HUES48 (cell line): ENCODE results near the gene CXCL11.

ENCODE experiments used
- H3K27ac ChIP-seq: one replicate; pipeline ENCODE4 v1.7.0; 2013; ENCODE audit warnings: low read depth, low read length, inconsistent platforms
- H3K27me3 ChIP-seq: 2 replicates; pipeline ENCODE4 v1.6.1; 2013; ENCODE audit warnings: mild to moderate bottlenecking, low read length; ENCODE audit not compliant: control insufficient read depth, insufficient read depth
- H3K36me3 ChIP-seq: 2 replicates; pipeline ENCODE4 v1.6.1; 2013; ENCODE audit warnings: low read length; ENCODE audit not compliant: control insufficient read depth, insufficient read depth
- H3K4me1 ChIP-seq: 2 replicates; pipeline ENCODE4 v1.6.1; 2013; ENCODE audit warnings: mild to moderate bottlenecking, low read length; ENCODE audit not compliant: control insufficient read depth, insufficient read depth
- H3K4me3 ChIP-seq: 2 replicates; pipeline ENCODE4 v1.5.1; 2013; ENCODE audit warnings: mild to moderate bottlenecking, low read depth, low read length
- H3K9ac ChIP-seq: 2 replicates; pipeline ENCODE4 v1.6.1; 2013; ENCODE audit warnings: mild to moderate bottlenecking, low read depth, low read length, moderate library complexity
- H3K9me3 ChIP-seq: 2 replicates; pipeline ENCODE4 v1.6.1; 2013; ENCODE audit warnings: low read length; ENCODE audit not compliant: control insufficient read depth, insufficient read depth

Gene CXCL11

DNA sequence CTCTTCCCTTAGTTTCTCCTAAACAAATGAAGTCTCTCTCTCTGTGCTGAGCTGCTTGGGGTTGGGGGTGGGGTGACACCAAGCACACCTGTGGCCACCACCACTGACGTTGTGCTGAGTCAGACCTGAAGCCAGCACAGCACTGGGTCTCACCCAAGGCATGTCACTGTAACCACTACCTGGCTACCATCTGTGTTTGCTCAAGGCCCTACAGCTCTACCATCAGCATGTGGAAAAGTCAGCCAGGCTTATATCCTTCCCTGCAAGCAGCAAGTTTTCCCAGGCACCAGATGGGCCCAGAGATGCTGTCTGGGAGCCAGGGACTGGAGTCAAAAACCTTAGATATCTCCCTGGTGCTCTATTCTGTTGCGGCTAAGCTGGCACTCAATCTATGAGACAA is 19.5 kb downstream of the CXCL11 start:
- H3K27me3 ChIP-seq: no peaks in the 10 kb centered on the region
- no peak overlapping the region for H3K9ac ChIP-seq
- H3K4me3 ChIP-seq: no peak overlapping the region
- H3K27ac ChIP-seq: peak overlapping the region; percentile 26
- peaks cover 10% of the 10 kb centered on the region for H3K4me1 ChIP-seq
- no peaks in the 10 kb centered on the region for H3K9me3 ChIP-seq
- H3K36me3 ChIP-seq: no peaks in the 10 kb centered on the region

- no peaks in the 10 kb centered on the region for H3K27me3 ChIP-seq
- no peak overlapping the region for H3K4me3 ChIP-seq
- H3K36me3 ChIP-seq: no peaks in the 10 kb centered on the region
- no peaks in the 10 kb centered on the region for H3K9me3 ChIP-seq
- peaks cover 10% of the 10 kb centered on the region for H3K4me1 ChIP-seq
- no peak overlapping the region for H3K9ac ChIP-seq
- no peak overlapping the region for H3K27ac ChIP-seq
Observed at GRCh38 chr4:76013540-76013939, 22.3 kb downstream of the CXCL11 start.

GRCh38 chr4:76012388-76012801 is 23.5 kb downstream of the CXCL11 start:
- Histone ChIP-seq H3K9ac (no peak overlapping the region), H3K9me3 (no peaks in the 10 kb centered on the region), H3K4me1 (peaks cover 10% of the 10 kb centered on the region), H3K27me3 (no peaks in the 10 kb centered on the region), H3K36me3 (no peaks in the 10 kb centered on the region), H3K4me3 (no peak overlapping the region), H3K27ac (no peak overlapping the region)

- no peaks in the 10 kb centered on the region for H3K27me3 ChIP-seq
- no peak overlapping the region for H3K27ac ChIP-seq
- no peaks in the 10 kb centered on the region for H3K9me3 ChIP-seq
- H3K36me3 ChIP-seq: no peaks in the 10 kb centered on the region
- H3K9ac ChIP-seq: no peak overlapping the region
- H3K4me1 ChIP-seq: peaks cover 10% of the 10 kb centered on the region
- no peak overlapping the region; the same call in 1 of the 2 replicates for H3K4me3 ChIP-seq
Observed at GRCh38 chr4:76011700-76012387, 24.0 kb downstream of the CXCL11 start.

DNA sequence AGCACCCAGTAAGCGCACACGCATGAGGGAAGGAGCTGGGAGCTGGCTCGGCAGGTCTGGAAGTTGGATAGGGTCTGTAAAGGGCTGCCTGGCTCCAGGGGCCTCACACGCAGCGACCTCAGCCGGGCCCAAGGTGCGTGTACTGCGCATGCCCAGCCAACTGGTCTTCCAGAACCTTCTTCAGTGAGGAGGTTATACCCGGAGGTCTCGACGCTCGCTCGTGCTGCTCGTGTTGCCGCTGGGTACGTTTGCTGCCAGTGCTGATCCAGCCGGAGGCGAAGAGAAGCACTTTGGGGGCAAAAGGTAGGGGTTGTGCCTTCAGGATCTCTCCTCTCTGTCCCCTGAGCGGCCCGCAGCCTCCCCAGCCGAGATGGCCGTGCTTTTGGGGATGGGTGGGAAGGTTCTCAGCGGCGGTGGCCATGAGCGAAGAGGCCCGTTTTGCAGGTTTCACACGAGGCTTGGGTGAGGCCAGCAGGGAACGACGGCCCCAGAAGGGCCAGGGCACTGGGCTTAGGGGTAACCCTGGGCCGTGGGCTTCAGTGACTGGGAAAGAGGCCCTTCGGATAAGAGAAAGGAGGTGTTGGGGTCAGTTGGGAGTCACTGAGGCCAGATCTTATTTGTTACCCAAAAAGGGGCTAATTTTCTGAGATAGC is 24.7 kb downstream of the CXCL11 start:
- Histone ChIP-seq H3K27ac (no peak overlapping the region), H3K4me3 (no peak overlapping the region)

DNA sequence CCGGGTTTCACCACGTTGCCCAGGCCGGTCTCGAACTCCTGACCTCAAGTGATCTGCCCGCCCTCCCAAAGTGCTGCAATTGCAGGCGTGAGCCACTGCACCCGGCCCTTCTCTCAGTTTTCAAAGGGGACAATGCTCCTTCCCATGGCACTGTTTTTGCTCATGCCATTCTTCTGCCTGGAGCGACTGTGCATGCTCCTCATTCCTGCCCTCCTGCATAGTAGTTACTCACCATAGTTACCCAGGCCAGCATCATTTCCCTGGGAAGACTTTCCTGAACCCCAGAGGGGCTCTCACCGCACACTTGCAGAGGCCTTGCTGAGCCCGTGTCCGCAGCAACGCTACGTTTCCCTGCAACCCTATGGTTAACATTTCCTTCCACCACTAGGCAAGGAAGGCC is 25.3 kb downstream of the CXCL11 start:
- peaks cover 10% of the 10 kb centered on the region for H3K4me1 ChIP-seq
- no peaks in the 10 kb centered on the region for H3K27me3 ChIP-seq
- no peak overlapping the region for H3K27ac ChIP-seq
- no peaks in the 10 kb centered on the region for H3K36me3 ChIP-seq
- no peak overlapping the region for H3K9ac ChIP-seq
- H3K4me3 ChIP-seq: no peak overlapping the region
- no peaks in the 10 kb centered on the region for H3K9me3 ChIP-seq

More for the DNA sequence above, 24.7 kb downstream of the CXCL11 start:
- H3K9me3 ChIP-seq: no peaks in the 10 kb centered on the region
- no peak overlapping the region for H3K9ac ChIP-seq
- H3K36me3 ChIP-seq: no peaks in the 10 kb centered on the region
- H3K4me1 ChIP-seq: peaks cover 10% of the 10 kb centered on the region
- H3K27me3 ChIP-seq: no peaks in the 10 kb centered on the region

- no peak overlapping the region for H3K27ac ChIP-seq
- H3K36me3 ChIP-seq: no peaks in the 10 kb centered on the region
- H3K9me3 ChIP-seq: no peaks in the 10 kb centered on the region
- H3K4me3 ChIP-seq: no peak overlapping the region
- H3K9ac ChIP-seq: no peak overlapping the region
- H3K4me1 ChIP-seq: peaks cover 10% of the 10 kb centered on the region
- no peaks in the 10 kb centered on the region for H3K27me3 ChIP-seq
Observed at GRCh38 chr4:76009311-76009710, 26.6 kb downstream of the CXCL11 start.

GRCh38 chr4:76007089-76007862 is 28.6 kb downstream of the CXCL11 start, which contains the start of gene CXCL9:
Gene CXCL9 (minus strand): TSS chr4:76007509. CDS start chr4:76007449, 60 bp downstream.
- Histone ChIP-seq H3K9me3 (no peaks in the 10 kb centered on the region), H3K4me3 (no peak within 1 kb of the TSS), H3K4me1 (peaks cover 7% of the 10 kb centered on the region), H3K27ac (no peak within 1 kb of the TSS), H3K9ac (no peak within 1 kb of the TSS), H3K27me3 (no peaks in the 10 kb centered on the region), H3K36me3 (no peaks in the 10 kb centered on the region)

- no peaks in the 10 kb centered on the region for H3K4me1 ChIP-seq
- no peak overlapping the region for H3K9ac ChIP-seq
- H3K27me3 ChIP-seq: no peaks in the 10 kb centered on the region
- H3K4me3 ChIP-seq: no peak overlapping the region
- H3K27ac ChIP-seq: no peak overlapping the region
- no peaks in the 10 kb centered on the region for H3K9me3 ChIP-seq
- H3K36me3 ChIP-seq: no peaks in the 10 kb centered on the region
Observed at GRCh38 chr4:76003620-76004019, 32.2 kb downstream of the CXCL11 start.

- no peak overlapping the region for H3K27ac ChIP-seq
- H3K4me1 ChIP-seq: no peaks in the 10 kb centered on the region
- no peaks in the 10 kb centered on the region for H3K27me3 ChIP-seq
- H3K4me3 ChIP-seq: no peak overlapping the region
- no peaks in the 10 kb centered on the region for H3K36me3 ChIP-seq
- no peaks in the 10 kb centered on the region for H3K9me3 ChIP-seq
- no peak overlapping the region for H3K9ac ChIP-seq
Observed at GRCh38 chr4:76003035-76003434, 32.8 kb downstream of the CXCL11 start.

DNA sequence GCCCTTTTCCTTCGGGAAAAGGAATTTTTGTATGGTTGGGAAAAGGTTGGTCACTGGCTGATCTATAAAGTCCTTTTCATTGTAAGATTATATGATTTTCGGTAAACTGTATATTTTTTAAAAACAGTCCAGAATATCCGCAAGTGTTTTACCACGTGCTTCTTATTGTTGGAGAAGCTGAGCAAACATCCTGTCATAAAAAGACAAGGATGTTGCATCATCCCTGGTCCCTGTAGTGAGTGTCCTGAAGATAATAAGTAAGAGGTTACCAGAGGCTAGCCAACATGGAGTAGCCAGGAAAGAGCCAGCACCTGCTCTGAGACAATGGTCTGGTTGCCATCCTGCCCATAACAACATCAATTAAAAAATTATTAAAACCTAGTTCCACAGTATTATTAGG is 33.7 kb downstream of the CXCL11 start:
- H3K9ac ChIP-seq: no peak overlapping the region
- no peaks in the 10 kb centered on the region for H3K36me3 ChIP-seq
- no peak overlapping the region for H3K4me3 ChIP-seq
- no peaks in the 10 kb centered on the region for H3K4me1 ChIP-seq
- H3K9me3 ChIP-seq: no peaks in the 10 kb centered on the region
- H3K27me3 ChIP-seq: no peaks in the 10 kb centered on the region
- no peak overlapping the region for H3K27ac ChIP-seq
